Measurements from ENCODE around the gene OPCML. TPM values are rescaled to one million over a fixed set of nuclear protein-coding genes. Genes with fewer than 3 reads are reported as not detected.

The OPCML gene
- polyA plus RNA-seq, 1 donor from 2014 or later: 11.6 TPM

- H2AFZ ChIP-seq (ENCODE audit: low read depth, low read length): no peak overlapping the region
- H3K9ac ChIP-seq (ENCODE audit: low read length): no peak overlapping the region
- H4K20me1 ChIP-seq (ENCODE audit: insufficient read depth): no peaks in the 10 kb centered on the region
- no peak overlapping the region for H3K4me2 ChIP-seq (ENCODE audit: low read length)
- H3K9me2 ChIP-seq (ENCODE audit: insufficient read depth, low read length): no peaks in the 10 kb centered on the region
- no peaks in the 10 kb centered on the region for H3K27me3 ChIP-seq (ENCODE audit: insufficient read depth, low read depth, low read length)
- H3K36me3 ChIP-seq (ENCODE audit: insufficient read depth, low read length): no peaks in the 10 kb centered on the region
- no peak for TF ChIP-seq RAD21 (conservative IDR thresholded peaks at IDR 0.05)
- TF ChIP-seq REST (IDR thresholded peaks at IDR 0.05; ENCODE audit: borderline replicate concordance): no peak
- no peak for TF ChIP-seq CTCF (IDR thresholded peaks at IDR 0.05; ENCODE audit: poor library complexity, severe bottlenecking)
- TF ChIP-seq EP300 (conservative IDR thresholded peaks at IDR 0.05; ENCODE audit: poor library complexity, severe bottlenecking): no peak
- no peak for TF ChIP-seq TAF1 (IDR thresholded peaks at IDR 0.05; ENCODE audit: low read depth)
- no peak for TF ChIP-seq EZH2 (IDR thresholded peaks at IDR 0.05; ENCODE audit: borderline replicate concordance, insufficient read depth, low read length, poor library complexity, severe bottlenecking)
- no peak for TF ChIP-seq POLR2AphosphoS5 (IDR thresholded peaks at IDR 0.05)
- no peak for TF ChIP-seq SMC3 (conservative IDR thresholded peaks at IDR 0.05; ENCODE audit: poor library complexity)
- no peak for TF ChIP-seq MXI1 (conservative IDR thresholded peaks at IDR 0.05; ENCODE audit: poor library complexity, severe bottlenecking)
- H3K79me2 ChIP-seq (replicated peaks; ENCODE audit: insufficient read depth, low read length): no peaks in the 10 kb centered on the region
- H3K4me3 ChIP-seq (ENCODE audit: low read length): no peak overlapping the region
- H3K27ac ChIP-seq (ENCODE audit: low read length): no peak overlapping the region
- H3K9me3 ChIP-seq (ENCODE audit: low read length): no peaks in the 10 kb centered on the region
- peaks cover 3% of the 10 kb centered on the region for H3F3A ChIP-seq (ENCODE audit: insufficient read depth, low read length, poor library complexity, severe bottlenecking)
These were observed 988.3 kb downstream of the OPCML start for GRCh38 chr11:132544007-132544406.

GRCh38 chr11:132541794-132542193 is 990.5 kb downstream of the OPCML start:
- Histone ChIP-seq H3K36me3 (ENCODE audit: insufficient read depth, low read length) (no peaks in the 10 kb centered on the region), H3K9me2 (ENCODE audit: insufficient read depth, low read length) (no peaks in the 10 kb centered on the region), H3F3A (ENCODE audit: insufficient read depth, low read length, poor library complexity, severe bottlenecking) (peaks cover 3% of the 10 kb centered on the region), H3K4me2 (ENCODE audit: low read length) (no peak overlapping the region), H3K9ac (ENCODE audit: low read length) (no peak overlapping the region), H3K9me3 (ENCODE audit: low read length) (no peaks in the 10 kb centered on the region), H3K4me3 (ENCODE audit: low read length) (no peak overlapping the region), H3K79me2 (replicated peaks; ENCODE audit: insufficient read depth, low read length) (no peaks in the 10 kb centered on the region), H3K27me3 (ENCODE audit: insufficient read depth, low read depth, low read length) (no peaks in the 10 kb centered on the region), H3K27ac (ENCODE audit: low read length) (no peak overlapping the region), H4K20me1 (ENCODE audit: insufficient read depth) (no peaks in the 10 kb centered on the region), H2AFZ (ENCODE audit: low read depth, low read length) (no peak overlapping the region)
- TF ChIP-seq TAF1 (IDR thresholded peaks at IDR 0.05; ENCODE audit: low read depth): no peak

- Histone ChIP-seq H4K20me1 (ENCODE audit: insufficient read depth) (no peaks in the 10 kb centered on the region), H3K36me3 (ENCODE audit: insufficient read depth, low read length) (no peaks in the 10 kb centered on the region), H3K9me2 (ENCODE audit: insufficient read depth, low read length) (no peaks in the 10 kb centered on the region), H3F3A (ENCODE audit: insufficient read depth, low read length, poor library complexity, severe bottlenecking) (peaks cover 3% of the 10 kb centered on the region), H3K4me2 (ENCODE audit: low read length) (peak overlapping the region; percentile 7), H3K9me3 (ENCODE audit: low read length) (no peaks in the 10 kb centered on the region), H3K4me3 (ENCODE audit: low read length) (no peak overlapping the region), H3K27ac (ENCODE audit: low read length) (no peak overlapping the region), H2AFZ (ENCODE audit: low read depth, low read length) (no peak overlapping the region), H3K79me2 (replicated peaks; ENCODE audit: insufficient read depth, low read length) (no peaks in the 10 kb centered on the region), H3K27me3 (ENCODE audit: insufficient read depth, low read depth, low read length) (no peaks in the 10 kb centered on the region), H3K9ac (ENCODE audit: low read length) (no peak overlapping the region)
- TF ChIP-seq SMC3 (conservative IDR thresholded peaks at IDR 0.05; ENCODE audit: poor library complexity): no peak
- no peak for TF ChIP-seq RAD21 (conservative IDR thresholded peaks at IDR 0.05)
- TF ChIP-seq MXI1 (conservative IDR thresholded peaks at IDR 0.05; ENCODE audit: poor library complexity, severe bottlenecking): no peak
- no peak for TF ChIP-seq POLR2AphosphoS5 (IDR thresholded peaks at IDR 0.05)
- TF ChIP-seq EZH2 (IDR thresholded peaks at IDR 0.05; ENCODE audit: borderline replicate concordance, insufficient read depth, low read length, poor library complexity, severe bottlenecking): no peak
- no peak for TF ChIP-seq TAF1 (IDR thresholded peaks at IDR 0.05; ENCODE audit: low read depth)
- TF ChIP-seq REST (IDR thresholded peaks at IDR 0.05; ENCODE audit: borderline replicate concordance): no peak
- TF ChIP-seq EP300 (conservative IDR thresholded peaks at IDR 0.05; ENCODE audit: poor library complexity, severe bottlenecking): no peak
- TF ChIP-seq CTCF (IDR thresholded peaks at IDR 0.05; ENCODE audit: poor library complexity, severe bottlenecking): no peak
These were observed 991.7 kb downstream of the OPCML start for GRCh38 chr11:132540581-132540980.
